Stimulated activated CD4-positive, alpha-beta T cell treated with anti-CD3 and anti-CD28 coated beads, Interleukin-15, amount 100 ng/mL, for 1 hour (primary cell): ENCODE data around the gene CCDC12.
"Not testable (repeated sequence)": the region's sequence is repeated elsewhere in the genome, so short reads cannot be mapped to it uniquely, and the experiment has no call there.

Experiments
- DNase-seq, 2 donors: peaks; one replicate each; pipeline ENCODE4 v3.0.0-alpha.2; 2020; ENCODE audit warnings: low read depth in 1 of 2, low spot score in 1 of 2

The CCDC12 gene

GRCh38 chr3:46924921-46925584 is 51.5 kb downstream of the CCDC12 start:
- no peak for DNase-seq

- DNase-seq, result no peak
Measured at GRCh38 chr3:46923559-46924350, 52.8 kb downstream of the CCDC12 start.

GRCh38 chr3:46922871-46923558 is 53.5 kb downstream of the CCDC12 start:
- no peak for DNase-seq

- DNase-seq, result no peak
Measured at GRCh38 chr3:46922426-46922825, 54.1 kb downstream of the CCDC12 start.

- DNase-seq, result no peak
Measured at GRCh38 chr3:46921871-46922271, 54.7 kb downstream of the CCDC12 start.

GRCh38 chr3:46921041-46921440 is 55.5 kb downstream of the CCDC12 start:
- DNase-seq, result no peak

- no peak for DNase-seq
Measured at GRCh38 chr3:46918634-46919033, 57.9 kb downstream of the CCDC12 start.

- DNase-seq, result no peak
Measured at GRCh38 chr3:46918202-46918601, 58.3 kb downstream of the CCDC12 start.

GRCh38 chr3:46917257-46917656 is 59.3 kb downstream of the CCDC12 start:
- DNase-seq, result no peak

GRCh38 chr3:46916799-46917198 is 59.7 kb downstream of the CCDC12 start:
- no peak for DNase-seq

- no peak for DNase-seq
Measured at GRCh38 chr3:46916278-46916677, 60.3 kb downstream of the CCDC12 start.

- no peak for DNase-seq
Measured at GRCh38 chr3:46915297-46915822, 61.2 kb downstream of the CCDC12 start.

GRCh38 chr3:46914849-46915248 is 61.7 kb downstream of the CCDC12 start:
- no peak for DNase-seq

- DNase-seq, result no peak
Measured at GRCh38 chr3:46913644-46914043, 62.9 kb downstream of the CCDC12 start.

GRCh38 chr3:46912986-46913385 is 63.6 kb downstream of the CCDC12 start:
- DNase-seq, result no peak

- not testable (repeated sequence) for DNase-seq
Measured at GRCh38 chr3:46910914-46911313, 65.6 kb downstream of the CCDC12 start.

- no peak for DNase-seq
Measured at GRCh38 chr3:46910166-46910760, 66.3 kb downstream of the CCDC12 start.

- DNase-seq, result peak; percentile 53 to 56
Measured at GRCh38 chr3:46909535-46910161, 66.9 kb downstream of the CCDC12 start.

GRCh38 chr3:46908986-46909534 is 67.5 kb downstream of the CCDC12 start:
- no peak for DNase-seq

- DNase-seq, result no peak
Measured at GRCh38 chr3:46908294-46908985, 68.1 kb downstream of the CCDC12 start.
